Activated CD4-positive, alpha-beta memory T cell treated with anti-CD3 and anti-CD28 coated beads, Interleukin-2, amount 10 ng/mL, durations not matched to agents 7 days and 5 days (primary cell): ENCODE measurements around the gene CHD5. TPM values are rescaled to one million over a fixed set of nuclear protein-coding genes. Genes with fewer than 3 reads are reported as not detected.

Experiments used
- CTCF ChIA-PET: fragments of 350-600 bp; sonication (Branson Sonifier 250); formaldehyde crosslinking; loops from one replicate; lab custom pipeline; 2021; ENCODE audit warnings: antibody characterized with exemption, inconsistent platforms; lab: Charles Lee
- POLR2A ChIA-PET: fragments of 350-600 bp; sonication (Branson Sonifier 250); formaldehyde crosslinking; loops from one replicate; lab custom pipeline; 2021; ENCODE audit warnings: antibody characterized with exemption; lab: Charles Lee
- DNase-seq: peaks from one replicate; pipeline ENCODE4 v3.0.0-alpha.2; 2020
- H3K27ac Mint-ChIP-seq: one replicate; pipeline ENCODE4 v1.8.0; 2021; ENCODE audit warnings: mild to moderate bottlenecking, mixed read lengths
- H3K27me3 Mint-ChIP-seq: one replicate; pipeline ENCODE4 v1.8.0; 2021; ENCODE audit warnings: mixed read lengths
- H3K36me3 Mint-ChIP-seq: one replicate; pipeline ENCODE4 v1.8.0; 2021; ENCODE audit warnings: low read depth, mixed read lengths
- H3K4me1 Mint-ChIP-seq: one replicate; pipeline ENCODE4 v1.8.0; 2021; ENCODE audit warnings: mixed read lengths
- H3K4me3 Mint-ChIP-seq: one replicate; pipeline ENCODE4 v1.8.0; 2021; ENCODE audit warnings: mild to moderate bottlenecking, mixed read lengths
- H3K9me3 Mint-ChIP-seq: one replicate; pipeline ENCODE4 v1.8.0; 2021; ENCODE audit warnings: mixed read lengths
- total RNA-seq, 2 experiments: library from RNA; stranded (reverse); gene quantifications; one replicate each; pipeline ENCODE4 v1.2.3, GENCODE V29; 2021

The CHD5 gene
- total RNA-seq, 2 experiments from 2014 or later: 0.10 to 0.18 TPM

DNA sequence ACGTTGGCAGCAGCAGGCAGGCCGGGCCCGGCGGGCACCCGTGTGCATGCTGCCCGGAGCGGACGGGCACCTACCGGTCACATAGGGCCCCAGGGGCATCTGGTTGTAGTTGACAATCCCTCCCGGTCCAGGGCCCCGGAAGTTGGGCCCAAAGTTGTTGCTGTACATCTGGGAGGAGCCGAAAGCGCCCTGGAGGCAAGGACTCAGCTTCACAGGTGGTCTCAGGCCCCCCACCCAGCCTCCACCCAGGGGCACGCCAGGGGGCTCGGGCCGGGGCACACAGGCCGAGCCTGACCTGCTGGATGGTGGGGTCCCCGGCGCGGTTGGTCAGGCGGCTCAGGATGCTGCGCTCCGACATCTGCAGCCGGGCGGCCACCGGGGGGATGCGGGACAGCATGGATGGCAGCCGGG is 73.8 kb downstream of the CHD5 start:
- H3K9me3 Mint-ChIP-seq: no peaks in the 10 kb centered on the region
- H3K4me3 Mint-ChIP-seq: no peak overlapping the region
- DNase-seq: no peak
- H3K36me3 Mint-ChIP-seq: no peaks in the 10 kb centered on the region
- ChIA-PET POLR2A (no interaction called here), CTCF (no interaction called here)
- H3K27me3 Mint-ChIP-seq: no peaks in the 10 kb centered on the region
- H3K27ac Mint-ChIP-seq: no peak overlapping the region
- no peaks in the 10 kb centered on the region for H3K4me1 Mint-ChIP-seq

DNA sequence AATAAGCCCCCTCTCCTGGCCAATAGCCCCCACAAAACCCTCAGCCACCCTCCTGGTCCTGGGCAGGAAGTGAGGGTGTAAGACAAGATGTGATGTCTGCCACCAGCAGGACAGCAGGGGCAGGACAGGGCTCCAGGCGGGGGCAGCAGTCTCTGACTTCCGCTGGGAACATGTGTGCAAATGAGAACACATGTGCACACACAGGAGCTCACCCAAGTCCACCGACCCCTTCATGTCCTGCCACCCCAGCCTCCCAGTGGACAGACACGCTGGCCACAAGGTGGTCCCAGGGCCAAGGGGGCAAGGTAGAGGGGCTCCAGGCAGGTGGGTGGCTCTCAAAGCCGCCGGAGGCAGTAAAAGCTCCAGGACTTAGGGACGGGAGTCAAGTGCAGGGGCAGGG is 74.4 kb downstream of the CHD5 start:
- no peaks in the 10 kb centered on the region for H3K4me1 Mint-ChIP-seq
- no peak overlapping the region for H3K4me3 Mint-ChIP-seq
- H3K36me3 Mint-ChIP-seq: no peaks in the 10 kb centered on the region
- POLR2A ChIA-PET: no interaction called here
- no peak overlapping the region for H3K27ac Mint-ChIP-seq
- no peaks in the 10 kb centered on the region for H3K27me3 Mint-ChIP-seq
- H3K9me3 Mint-ChIP-seq: no peaks in the 10 kb centered on the region
- DNase-seq: no peak
- CTCF ChIA-PET: no interaction called here

- Mint-ChIP-seq H3K4me3 (no peak overlapping the region), H3K27ac (no peak overlapping the region), H3K4me1 (no peaks in the 10 kb centered on the region), H3K9me3 (no peaks in the 10 kb centered on the region), H3K27me3 (no peaks in the 10 kb centered on the region), H3K36me3 (no peaks in the 10 kb centered on the region)
- ChIA-PET CTCF (no interaction called here), POLR2A (no interaction called here)
- no peak for DNase-seq
Observed at GRCh38 chr1:6105218-6105679, 74.9 kb downstream of the CHD5 start.

DNA sequence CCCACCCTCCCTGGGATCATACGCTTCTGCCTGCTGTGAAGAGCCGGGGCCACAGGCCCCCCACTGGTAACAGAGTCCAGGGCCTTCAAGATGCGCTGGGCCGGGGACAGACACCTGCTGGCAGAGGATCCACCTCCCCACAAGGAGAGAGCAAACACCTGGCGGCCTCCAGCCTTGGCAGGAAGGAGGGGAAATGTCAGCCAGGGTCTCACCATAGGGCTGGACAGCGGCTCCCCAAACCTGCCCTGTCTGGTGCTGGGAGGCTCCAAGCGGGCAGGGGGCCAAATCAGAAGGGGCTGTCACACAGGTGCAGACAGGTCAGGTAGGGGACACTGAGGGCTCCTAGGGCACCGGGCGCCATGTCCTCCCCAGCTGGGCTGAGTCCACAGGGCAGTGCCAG is 75.5 kb downstream of the CHD5 start:
- CTCF ChIA-PET: no interaction called here

GRCh38 chr1:6103854-6104530 is 76.1 kb downstream of the CHD5 start:
- H3K27me3 Mint-ChIP-seq: no peaks in the 10 kb centered on the region
- POLR2A ChIA-PET: no interaction called here
- no peak for DNase-seq
- CTCF ChIA-PET: no interaction called here
- peaks cover 4% of the 10 kb centered on the region for H3K36me3 Mint-ChIP-seq
- no peaks in the 10 kb centered on the region for H3K9me3 Mint-ChIP-seq
- no peak overlapping the region for H3K27ac Mint-ChIP-seq
- H3K4me3 Mint-ChIP-seq: no peak overlapping the region
- H3K4me1 Mint-ChIP-seq: no peaks in the 10 kb centered on the region

More for the DNA sequence above, 75.5 kb downstream of the CHD5 start:
- H3K36me3 Mint-ChIP-seq: no peaks in the 10 kb centered on the region
- H3K27ac Mint-ChIP-seq: no peak overlapping the region
- no peaks in the 10 kb centered on the region for H3K27me3 Mint-ChIP-seq
- no peak overlapping the region for H3K4me3 Mint-ChIP-seq
- H3K4me1 Mint-ChIP-seq: no peaks in the 10 kb centered on the region
- POLR2A ChIA-PET: no interaction called here
- DNase-seq: no peak
- no peaks in the 10 kb centered on the region for H3K9me3 Mint-ChIP-seq

DNA sequence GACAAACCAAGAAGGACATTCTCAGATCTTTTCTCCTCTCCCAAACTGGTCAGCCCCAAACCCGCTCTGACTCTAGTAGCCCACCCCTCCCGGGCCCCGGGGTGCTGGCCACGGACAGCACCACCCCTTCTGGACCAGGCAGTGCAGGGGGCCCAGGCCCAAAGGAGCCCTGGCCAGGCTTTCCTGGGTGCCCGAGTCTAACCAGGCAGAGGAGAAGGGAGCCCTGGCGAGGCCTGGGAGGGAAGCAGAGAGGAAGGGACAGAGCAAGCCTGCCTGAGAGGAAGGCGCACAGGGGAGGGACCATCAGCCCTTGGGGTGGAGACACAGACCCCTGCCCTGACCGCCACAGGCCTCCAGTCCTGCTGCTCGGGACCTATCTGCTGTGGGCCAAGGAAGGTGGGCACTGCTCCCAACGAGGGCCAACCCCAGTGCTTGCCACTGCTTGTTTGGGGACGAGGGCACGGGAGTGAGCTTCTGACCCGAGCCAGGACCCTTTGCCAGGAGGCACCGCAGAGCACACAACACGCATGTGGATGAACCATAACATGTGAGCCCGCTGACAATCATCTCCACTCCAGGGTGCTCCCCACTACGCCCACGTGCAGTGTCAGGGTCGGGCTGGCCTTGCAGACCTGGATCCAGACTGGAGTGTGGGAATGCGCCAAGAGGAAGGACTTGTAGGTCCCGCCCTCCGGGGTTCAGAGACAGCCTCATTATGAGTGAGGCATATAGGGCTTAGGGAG is 76.8 kb downstream of the CHD5 start:
- Mint-ChIP-seq H3K4me1 (no peaks in the 10 kb centered on the region), H3K36me3 (peaks cover 8% of the 10 kb centered on the region), H3K9me3 (no peaks in the 10 kb centered on the region), H3K4me3 (no peak overlapping the region), H3K27me3 (no peaks in the 10 kb centered on the region), H3K27ac (no peak overlapping the region)
- DNase-seq: no peak
- ChIA-PET CTCF (no interaction called here), POLR2A (no interaction called here)

DNA sequence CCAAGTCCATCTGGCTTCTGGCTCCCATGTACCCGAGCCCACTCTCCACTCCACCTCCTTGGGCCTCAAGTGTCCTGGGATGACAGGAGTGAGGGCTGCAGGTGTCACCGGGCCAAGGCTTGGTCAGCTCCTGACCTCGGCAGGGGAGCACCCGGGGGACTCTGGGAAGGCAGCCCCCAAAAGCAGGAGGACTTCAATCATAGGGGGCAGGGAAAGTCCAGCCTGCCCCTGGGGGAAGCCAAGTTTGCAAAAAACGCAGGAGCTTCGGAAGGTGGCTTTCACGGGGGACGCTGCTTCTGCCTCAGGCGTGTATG is 77.6 kb downstream of the CHD5 start:
- H3K4me1 Mint-ChIP-seq: no peaks in the 10 kb centered on the region
- H3K4me3 Mint-ChIP-seq: no peak overlapping the region
- no peak overlapping the region for H3K27ac Mint-ChIP-seq
- peaks cover 16% of the 10 kb centered on the region for H3K36me3 Mint-ChIP-seq
- ChIA-PET CTCF (no interaction called here), POLR2A (no interaction called here)
- no peak for DNase-seq
- H3K27me3 Mint-ChIP-seq: no peaks in the 10 kb centered on the region
- H3K9me3 Mint-ChIP-seq: no peaks in the 10 kb centered on the region

GRCh38 chr1:6101826-6102531 is 78.1 kb downstream of the CHD5 start:
- Mint-ChIP-seq H3K36me3 (peaks cover 21% of the 10 kb centered on the region), H3K4me1 (no peaks in the 10 kb centered on the region), H3K9me3 (no peaks in the 10 kb centered on the region), H3K27me3 (no peaks in the 10 kb centered on the region), H3K4me3 (no peak overlapping the region), H3K27ac (no peak overlapping the region)
- POLR2A ChIA-PET: interaction anchor here (1.4 kb wide), 1 partner anchor 12 kb away, joined by 3 read pairs; no protein-coding TSS in a partner anchor
- CTCF ChIA-PET: no interaction called here
- DNase-seq: no peak

GRCh38 chr1:6100861-6101783 is 79.0 kb downstream of the CHD5 start:
- Mint-ChIP-seq H3K36me3 (peaks cover 26% of the 10 kb centered on the region), H3K9me3 (no peaks in the 10 kb centered on the region), H3K27me3 (no peaks in the 10 kb centered on the region), H3K27ac (no peak overlapping the region), H3K4me3 (no peak overlapping the region), H3K4me1 (no peaks in the 10 kb centered on the region)
- CTCF ChIA-PET: no interaction called here
- no peak for DNase-seq
- POLR2A ChIA-PET: interaction anchor here (1.3 to 1.4 kb wide), 2 partner anchors 10 to 12 kb away, joined by 3 to 4 read pairs; no protein-coding TSS in a partner anchor

- Mint-ChIP-seq H3K9me3 (no peaks in the 10 kb centered on the region), H3K36me3 (peaks cover 26% of the 10 kb centered on the region), H3K4me1 (no peaks in the 10 kb centered on the region), H3K27me3 (no peaks in the 10 kb centered on the region), H3K4me3 (no peak overlapping the region), H3K27ac (no peak overlapping the region)
- DNase-seq: no peak
- ChIA-PET POLR2A (interaction anchor here (1.3 to 1.4 kb wide), 2 partner anchors 9 to 13 kb away, joined by 3 to 4 read pairs; no protein-coding TSS in a partner anchor), CTCF (no interaction called here)
Observed at GRCh38 chr1:6099787-6100765, 80.0 kb downstream of the CHD5 start.

DNA sequence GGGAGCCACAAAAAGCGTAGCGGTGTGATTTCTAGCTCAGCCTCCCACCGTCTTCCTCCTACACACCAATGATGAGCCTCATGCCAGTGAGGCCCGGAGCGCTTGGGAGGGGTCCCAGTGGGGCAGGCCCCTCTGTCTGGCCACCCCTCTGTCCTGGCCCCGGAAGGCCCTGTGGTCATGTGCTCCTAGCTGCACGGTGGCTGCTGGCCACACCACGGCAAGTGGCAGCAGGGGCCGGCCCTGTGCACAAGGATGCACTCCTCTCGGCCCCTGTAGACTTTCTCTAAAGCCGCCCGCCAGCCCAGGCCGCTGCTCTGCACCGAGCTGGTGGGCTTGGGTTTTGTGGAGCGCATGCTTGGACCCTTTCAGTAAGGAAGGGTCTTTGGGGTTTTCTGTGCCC is 80.8 kb downstream of the CHD5 start:
- POLR2A ChIA-PET: no interaction called here

More for the DNA sequence above, 80.8 kb downstream of the CHD5 start:
- no peaks in the 10 kb centered on the region for H3K27me3 Mint-ChIP-seq
- no peak overlapping the region for H3K4me3 Mint-ChIP-seq
- H3K36me3 Mint-ChIP-seq: peaks cover 26% of the 10 kb centered on the region
- no peak overlapping the region for H3K27ac Mint-ChIP-seq
- CTCF ChIA-PET: no interaction called here
- H3K9me3 Mint-ChIP-seq: no peaks in the 10 kb centered on the region
- no peak for DNase-seq
- H3K4me1 Mint-ChIP-seq: no peaks in the 10 kb centered on the region
